HG02870 (cell line): ENCODE data around the gene RPTN.
"Not testable (repeated sequence)": the region's sequence is repeated elsewhere in the genome, so short reads cannot be mapped to it uniquely, and the experiment has no call there.

ENCODE experiments used
- ATAC-seq: cut with Tn5 transposase; IDR thresholded peaks from one replicate; pipeline ENCODE4 v1.9.1; 2021; ENCODE audit warnings: mild to moderate bottlenecking, moderate library complexity; ENCODE audit not compliant: unreplicated experiment

Gene RPTN

DNA sequence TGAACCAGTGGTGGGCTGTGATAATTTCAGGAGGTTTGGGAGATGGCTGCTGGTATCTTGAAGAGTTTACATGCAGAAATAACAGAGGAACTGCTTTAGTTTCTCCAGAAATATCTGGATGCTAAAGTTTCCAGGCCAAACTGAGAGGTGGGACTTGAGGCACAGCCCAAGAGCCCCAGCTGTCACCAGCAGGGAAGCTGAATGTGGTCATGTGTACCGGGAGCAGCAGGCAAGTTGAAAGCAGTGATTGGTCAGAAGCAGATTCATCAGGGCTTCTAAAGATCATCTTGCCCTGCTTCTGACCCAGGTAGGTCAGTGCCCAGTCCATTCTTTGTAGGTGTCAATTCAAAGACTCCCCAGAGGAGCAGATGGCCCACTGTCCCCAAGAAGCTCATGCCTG lies 7.9 kb upstream of the RPTN start:
- no peak for ATAC-seq

- ATAC-seq: no peak
Observed at GRCh38 chr1:152165286-152166077, 6.5 kb upstream of the RPTN start.

- no peak for ATAC-seq
Observed at GRCh38 chr1:152164517-152165136, 5.6 kb upstream of the RPTN start.

DNA sequence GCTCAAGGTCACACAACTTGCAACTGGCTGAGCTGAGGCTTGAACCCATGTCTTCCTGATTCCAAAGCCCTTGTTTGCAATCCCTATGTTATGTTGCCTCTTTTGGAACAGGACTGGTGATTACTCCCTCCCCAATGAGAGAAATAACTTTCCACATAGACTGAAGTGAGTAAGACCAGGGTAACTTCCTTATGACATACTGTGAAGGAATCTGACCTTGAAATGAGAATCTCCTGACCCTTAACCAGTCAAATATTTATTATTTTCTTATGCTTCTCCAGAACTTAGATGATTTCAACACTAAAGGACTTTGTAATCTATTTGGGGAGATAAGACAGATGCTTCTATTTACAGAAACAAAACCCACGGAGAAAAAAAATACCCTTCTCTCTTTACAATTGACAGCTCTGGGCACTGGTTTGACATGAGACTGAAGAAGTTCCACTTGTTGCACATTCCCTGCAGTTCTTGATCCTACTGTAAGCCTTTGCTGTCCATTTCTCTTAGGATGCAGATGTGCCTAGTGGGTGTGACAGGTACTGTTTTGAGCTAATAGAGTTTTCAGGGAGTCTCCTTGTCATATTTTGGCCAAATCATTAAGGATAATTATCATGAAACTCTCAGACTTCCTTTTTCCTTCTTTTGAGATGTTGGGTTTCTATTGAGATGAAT lies 3.9 kb upstream of the RPTN start:
- ATAC-seq: no peak

DNA sequence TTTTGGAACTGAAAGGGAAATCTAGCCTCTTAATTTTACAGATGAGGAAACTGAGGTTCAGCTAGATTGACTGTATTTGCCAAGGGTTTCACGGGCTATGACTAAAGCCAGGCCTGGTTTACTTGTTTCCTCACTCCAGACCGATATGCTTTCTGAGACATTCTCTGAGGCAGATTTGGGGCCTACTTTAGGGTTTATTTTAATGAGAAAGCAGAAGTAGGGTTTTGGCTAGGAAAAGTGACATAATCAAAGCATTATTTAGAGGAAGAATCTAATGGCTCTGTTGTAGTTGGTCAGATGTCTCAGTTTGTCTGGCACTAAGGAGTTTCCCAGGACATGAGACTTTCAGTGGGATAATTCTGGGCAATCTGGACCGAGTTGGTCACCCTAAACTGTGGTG lies 1.5 kb upstream of the RPTN start:
- no peak for ATAC-seq

GRCh38 chr1:152153996-152154395 lies 5.0 kb downstream of the RPTN start:
- ATAC-seq: no peak

GRCh38 chr1:152151646-152152045 lies 7.4 kb downstream of the RPTN start:
- ATAC-seq: no peak

GRCh38 chr1:152148981-152149380 lies 10.0 kb downstream of the RPTN start:
- ATAC-seq: no peak

DNA sequence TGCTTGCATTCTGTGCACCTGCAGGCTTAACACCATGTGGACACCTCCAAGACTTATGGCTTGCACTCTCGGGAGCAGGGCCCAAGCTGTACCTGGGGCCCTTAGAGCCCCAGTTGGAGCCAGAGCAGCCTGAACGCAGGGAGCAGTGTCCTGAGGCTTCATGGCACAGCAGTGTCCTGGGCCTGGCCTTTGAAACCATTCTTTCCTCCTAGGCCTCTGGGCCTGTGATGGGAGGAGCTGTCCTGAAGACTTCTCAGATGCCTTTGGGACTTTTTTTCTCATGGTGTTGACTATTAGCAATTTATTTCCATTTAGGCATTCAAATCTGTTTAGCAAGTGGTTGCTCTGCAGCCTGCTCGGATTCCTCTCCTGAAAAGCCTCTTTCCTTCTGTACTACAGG lies 11.0 kb downstream of the RPTN start:
- no peak for ATAC-seq

DNA sequence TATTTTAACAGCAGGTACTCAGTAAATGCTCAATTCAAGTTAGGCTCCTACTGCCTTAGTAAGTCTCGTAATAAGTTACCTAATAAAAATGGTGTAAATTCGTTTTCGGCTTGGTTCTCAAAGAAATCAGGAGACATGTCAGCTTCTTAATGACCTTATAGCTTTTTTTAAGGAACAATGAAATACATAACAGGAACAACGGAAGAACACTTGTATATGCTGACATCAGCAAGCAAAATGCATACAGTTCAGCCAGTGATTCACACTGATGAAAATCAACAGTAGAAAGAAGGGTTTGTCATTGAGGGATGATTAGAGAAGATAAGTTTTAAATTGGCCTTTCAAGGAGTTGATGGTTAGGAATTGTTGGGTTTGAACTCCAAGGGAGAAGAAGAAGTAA lies 13.3 kb downstream of the RPTN start:
- no peak for ATAC-seq

GRCh38 chr1:152144674-152145183 lies 14.3 kb downstream of the RPTN start:
- not testable (repeated sequence) for ATAC-seq

GRCh38 chr1:152143150-152143887 lies 15.7 kb downstream of the RPTN start:
- peak; percentile 96 for ATAC-seq

GRCh38 chr1:152141971-152142584 lies 16.9 kb downstream of the RPTN start:
- ATAC-seq: no peak

DNA sequence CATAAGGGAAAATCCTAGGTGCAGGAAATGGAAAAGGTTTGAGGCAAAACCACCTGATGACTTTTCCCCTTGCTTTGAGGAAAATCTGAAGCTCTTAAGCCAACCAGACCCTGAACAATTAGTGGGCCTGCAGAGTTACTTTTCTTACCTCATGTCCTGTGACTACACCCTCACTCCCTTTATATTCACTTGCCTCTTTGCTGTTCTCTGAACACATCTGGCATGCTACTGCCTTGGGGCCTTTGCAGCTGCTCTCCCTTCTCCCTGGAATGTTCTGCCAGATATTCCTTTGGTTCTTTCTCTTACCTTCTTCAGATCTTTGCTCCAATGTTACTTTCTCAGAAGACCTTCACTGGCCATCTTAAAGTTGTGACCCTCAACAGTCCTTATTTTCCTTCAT lies 21.8 kb downstream of the RPTN start:
- ATAC-seq: no peak

- no peak for ATAC-seq
Observed at GRCh38 chr1:152130186-152130585, 28.8 kb downstream of the RPTN start.

GRCh38 chr1:152127673-152128072 lies 31.4 kb downstream of the RPTN start:
- ATAC-seq: no peak

GRCh38 chr1:152125834-152126443 lies 33.1 kb downstream of the RPTN start:
- ATAC-seq: no peak

GRCh38 chr1:152118915-152119314 lies 40.1 kb downstream of the RPTN start:
- no peak for ATAC-seq

GRCh38 chr1:152115344-152115743 lies 43.7 kb downstream of the RPTN start, which contains the start of gene TCHH:
TSS of gene TCHH (minus strand) at chr1:152115444. CDS start at chr1:152114080, 1,364 bp downstream.
- no peak for ATAC-seq

- ATAC-seq: no peak
Observed at GRCh38 chr1:152112885-152113432, 46.1 kb downstream of the RPTN start.
